ENCODE data around the gene TAF12.
"Not testable (repeated sequence)": the region's sequence is repeated elsewhere in the genome, so short reads cannot be mapped to it uniquely, and the experiment has no call there.

The TAF12 gene

DNA sequence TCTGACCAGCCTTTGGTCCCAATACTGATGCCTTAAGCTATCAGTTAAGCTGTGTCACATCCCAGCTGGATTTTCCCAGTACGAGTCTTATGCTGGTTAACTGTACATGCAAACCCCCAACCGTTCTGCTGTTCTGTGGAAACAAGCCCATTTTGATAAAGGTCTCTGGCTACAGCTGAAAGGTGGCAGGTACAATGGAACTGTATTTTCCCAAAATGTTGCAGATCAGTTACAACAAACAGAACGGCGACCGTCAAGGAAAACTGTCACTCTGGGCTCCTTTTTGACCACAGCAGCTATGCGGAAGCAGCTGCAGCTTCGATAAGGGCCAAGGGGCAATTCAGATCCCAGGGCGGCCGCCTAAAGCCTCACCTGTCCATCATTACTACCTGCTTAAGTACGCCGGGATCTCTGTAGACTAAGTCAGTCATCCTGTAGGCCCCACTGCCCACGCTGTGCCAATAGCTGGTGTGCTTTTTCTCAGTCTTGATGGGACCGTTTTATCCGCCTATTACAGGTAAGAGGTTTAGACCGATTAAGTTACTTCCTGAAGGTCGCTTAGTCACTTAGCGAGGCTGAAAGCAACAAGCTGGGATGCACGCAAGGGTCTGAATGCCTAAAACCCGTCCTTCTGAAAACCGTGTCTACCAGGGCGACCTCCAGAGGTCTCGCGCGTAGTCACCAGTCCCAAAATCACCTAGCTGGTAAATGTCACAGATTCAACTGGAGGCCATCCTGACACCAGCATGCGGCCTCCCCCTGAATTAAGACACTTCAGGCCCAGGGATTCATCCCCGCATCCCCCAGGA, 61.9 kb downstream of the TAF12 start:
- DNase-seq: peak; percentile 49

GRCh38 chr1:28579401-28579800, 63.5 kb downstream of the TAF12 start:
- no peak for DNase-seq

DNA sequence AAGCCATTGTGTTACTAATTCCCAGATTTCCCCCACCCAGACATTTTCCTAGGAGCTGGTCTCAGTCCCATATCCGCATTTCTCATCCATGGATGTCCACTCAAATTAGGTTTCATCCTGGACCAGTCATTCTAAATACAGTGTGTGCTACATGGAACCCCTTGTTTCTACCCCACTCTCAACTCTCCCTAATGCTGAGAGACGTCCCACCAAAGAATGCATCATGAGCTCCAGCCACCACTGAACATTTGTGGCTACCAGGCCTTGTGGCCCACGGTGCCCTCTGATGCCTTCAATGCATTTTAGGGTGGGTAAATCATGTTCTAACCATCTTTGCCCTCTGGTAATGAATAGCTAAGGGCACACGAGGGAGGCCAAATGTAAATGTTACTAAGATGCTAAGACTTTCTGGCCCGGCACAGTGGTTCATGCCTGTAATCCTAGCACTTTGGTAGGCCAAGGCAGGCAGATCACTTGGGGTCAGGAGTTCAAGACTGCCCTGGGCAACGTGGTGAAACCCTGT, 64.1 kb downstream of the TAF12 start:
- DNase-seq: no peak

- DNase-seq: no peak
Observed at GRCh38 chr1:28577738-28578536, 64.9 kb downstream of the TAF12 start.

GRCh38 chr1:28577052-28577678, 65.7 kb downstream of the TAF12 start:
- DNase-seq: no peak

- no peak for DNase-seq
Observed at GRCh38 chr1:28573564-28573963, 69.3 kb downstream of the TAF12 start.

DNA sequence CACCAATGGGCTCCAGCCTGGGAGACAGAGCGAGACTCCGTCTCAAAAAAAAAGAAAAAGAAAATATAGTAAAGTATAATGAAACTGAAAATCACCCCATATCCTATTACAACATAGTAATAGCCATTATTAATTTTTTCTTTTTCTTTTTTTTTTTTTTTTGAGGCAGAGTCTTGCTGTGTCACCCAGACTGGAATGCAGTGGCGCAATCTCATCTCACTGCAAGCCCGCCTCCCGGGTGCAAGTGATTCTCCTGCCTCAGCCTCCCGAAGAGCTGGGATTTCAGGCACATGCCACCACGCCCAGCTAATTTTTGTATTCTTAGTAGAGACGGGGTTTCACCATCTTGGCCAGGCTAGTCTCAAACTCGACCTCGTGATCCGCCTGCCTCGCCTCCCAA, 70.0 kb downstream of the TAF12 start:
- not testable (repeated sequence) for DNase-seq

DNA sequence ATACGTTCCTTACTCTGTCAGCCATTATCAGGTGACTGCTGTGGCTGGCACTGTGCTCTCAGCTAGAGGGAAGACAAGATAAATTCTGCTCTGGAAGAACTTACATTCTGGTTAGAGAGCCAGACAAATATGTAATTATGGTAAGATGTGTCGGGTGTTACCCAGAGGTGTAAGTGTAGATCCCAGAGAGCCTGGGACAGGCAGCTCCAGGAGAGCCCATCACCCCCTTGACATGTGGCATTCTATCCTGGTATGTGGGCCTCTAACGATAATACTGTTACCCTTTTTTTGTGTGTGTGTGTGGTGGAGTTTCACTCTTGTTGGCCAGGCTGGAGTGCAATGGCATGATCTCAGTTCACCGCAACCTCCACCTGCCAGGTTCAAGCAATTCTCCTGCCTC, 71.0 kb downstream of the TAF12 start:
- no peak for DNase-seq

GRCh38 chr1:28566931-28567330, 75.9 kb downstream of the TAF12 start:
- DNase-seq: no peak

GRCh38 chr1:28565726-28566125, 77.1 kb downstream of the TAF12 start:
- no peak for DNase-seq

- DNase-seq: no peak
Observed at GRCh38 chr1:28565040-28565439, 77.8 kb downstream of the TAF12 start.

DNA sequence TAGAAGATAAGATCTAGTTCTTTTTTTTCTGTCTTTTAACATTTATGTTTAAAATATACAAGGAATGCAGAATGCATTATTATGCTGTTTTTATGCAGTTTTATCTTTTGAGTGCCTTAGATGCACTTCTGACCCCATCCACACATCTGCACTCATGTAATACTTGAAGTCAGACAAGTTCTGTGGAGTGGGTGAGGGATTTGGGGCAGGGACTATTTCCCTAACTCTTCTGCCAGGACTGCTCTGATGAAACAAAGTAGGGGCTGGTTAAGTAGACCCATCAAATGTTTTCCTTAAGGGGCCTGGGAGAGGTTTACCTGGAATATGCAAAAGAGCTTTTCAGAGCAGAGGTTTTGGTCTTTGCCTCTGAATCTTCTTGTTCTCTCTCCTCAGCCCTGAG, 78.6 kb downstream of the TAF12 start:
- no peak for DNase-seq

GRCh38 chr1:28560886-28561285, 82.0 kb downstream of the TAF12 start:
- DNase-seq: no peak

Measured in NCI-H526 treated with DMSO at 0.1 percent for 48 hours (cell line).